HG03460 (cell line): ENCODE measurements around the gene NR0B2.
"Not testable (repeated sequence)": the region's sequence is repeated elsewhere in the genome, so short reads cannot be mapped to it uniquely, and the experiment has no call there.

Experiments
- ATAC-seq: cut with Tn5 transposase; IDR thresholded peaks from one replicate; pipeline ENCODE4 v1.9.1; 2021; ENCODE audit not compliant: unreplicated experiment

Gene NR0B2, protein sequence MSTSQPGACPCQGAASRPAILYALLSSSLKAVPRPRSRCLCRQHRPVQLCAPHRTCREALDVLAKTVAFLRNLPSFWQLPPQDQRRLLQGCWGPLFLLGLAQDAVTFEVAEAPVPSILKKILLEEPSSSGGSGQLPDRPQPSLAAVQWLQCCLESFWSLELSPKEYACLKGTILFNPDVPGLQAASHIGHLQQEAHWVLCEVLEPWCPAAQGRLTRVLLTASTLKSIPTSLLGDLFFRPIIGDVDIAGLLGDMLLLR

DNA sequence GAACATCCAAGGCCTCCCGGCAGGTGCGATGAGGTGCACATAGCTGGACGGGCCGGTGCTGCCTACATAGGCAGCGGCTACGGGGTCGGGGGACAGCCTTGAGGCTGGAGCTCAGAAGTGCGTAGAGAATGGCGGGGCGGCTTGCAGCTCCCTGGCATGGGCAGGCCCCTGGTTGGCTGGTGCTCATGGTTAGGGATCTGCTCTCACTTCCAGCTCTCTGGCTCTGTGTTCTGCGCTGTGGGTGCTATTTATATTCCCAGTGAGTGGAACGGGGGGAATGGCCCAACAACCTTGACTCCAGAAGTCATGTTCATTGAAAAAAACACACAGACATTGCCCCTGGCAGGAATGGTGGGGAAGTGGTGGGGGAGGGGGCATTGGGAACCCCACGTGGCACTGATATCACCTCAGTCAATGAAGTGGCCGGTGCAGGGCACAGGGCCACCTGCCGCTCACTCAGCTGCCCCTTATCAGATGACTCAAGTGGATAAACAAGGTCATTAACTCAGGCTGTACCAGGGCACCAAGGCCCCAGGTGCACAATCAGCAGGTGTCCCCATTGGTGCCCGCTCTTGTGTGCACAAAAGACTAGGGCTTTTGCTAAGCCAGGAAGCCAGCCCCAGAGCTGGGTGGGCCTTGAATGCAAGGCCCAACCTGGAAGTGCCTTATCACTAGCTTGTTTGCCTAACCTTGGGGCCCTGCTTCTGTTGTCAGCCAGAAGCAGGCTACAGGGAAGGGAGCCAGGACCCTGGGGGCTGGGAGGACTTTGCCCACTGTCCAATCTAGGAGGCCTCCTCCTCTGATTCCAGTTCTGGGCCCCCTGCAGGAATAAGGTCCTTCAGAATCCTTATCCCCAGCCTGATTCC lies at the start of gene NR0B2:
Gene NR0B2, minus strand, starts transcription at position 222 of the 866 bp plus-strand sequence. Its CDS starts 35 bp downstream, at position 187.
- no peak for ATAC-seq

DNA sequence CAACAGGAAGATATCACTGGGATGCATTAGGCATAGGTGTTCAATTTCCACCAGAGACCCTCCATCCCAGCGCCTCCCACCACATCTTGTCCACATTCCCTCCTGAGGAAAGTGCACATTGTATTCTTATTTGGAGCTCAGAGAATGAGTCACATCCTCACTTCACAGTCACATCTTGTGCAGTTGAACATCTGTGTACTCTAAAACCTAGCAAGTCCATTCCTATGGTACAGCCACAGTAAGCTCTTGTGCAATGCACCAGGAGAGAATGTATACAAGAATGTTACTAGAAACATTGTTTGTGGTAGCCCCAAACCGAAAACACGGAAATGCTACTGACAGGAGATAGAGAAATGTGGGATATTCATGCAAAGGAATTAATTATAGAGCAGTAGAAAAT lies 48.1 kb upstream of the NR0B2 start:
- ATAC-seq = no peak

DNA sequence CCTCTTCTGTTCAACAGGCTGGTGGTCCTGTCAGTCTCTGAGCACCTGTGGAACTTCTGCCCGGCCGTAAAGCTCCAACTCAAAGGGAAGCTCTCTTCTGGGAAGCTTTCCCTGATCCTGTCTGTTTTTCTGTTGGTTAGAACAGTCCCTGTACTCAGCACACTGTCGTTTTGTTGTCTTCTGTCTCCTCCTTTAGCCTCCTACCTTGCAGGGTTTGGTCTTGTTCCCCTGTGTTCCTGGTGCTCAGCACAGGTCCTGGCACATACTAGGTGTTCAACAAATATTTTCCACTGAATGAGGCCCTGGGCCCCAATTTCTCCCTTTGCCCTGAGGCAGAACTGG lies 46.8 kb upstream of the NR0B2 start:
- ATAC-seq = no peak

DNA sequence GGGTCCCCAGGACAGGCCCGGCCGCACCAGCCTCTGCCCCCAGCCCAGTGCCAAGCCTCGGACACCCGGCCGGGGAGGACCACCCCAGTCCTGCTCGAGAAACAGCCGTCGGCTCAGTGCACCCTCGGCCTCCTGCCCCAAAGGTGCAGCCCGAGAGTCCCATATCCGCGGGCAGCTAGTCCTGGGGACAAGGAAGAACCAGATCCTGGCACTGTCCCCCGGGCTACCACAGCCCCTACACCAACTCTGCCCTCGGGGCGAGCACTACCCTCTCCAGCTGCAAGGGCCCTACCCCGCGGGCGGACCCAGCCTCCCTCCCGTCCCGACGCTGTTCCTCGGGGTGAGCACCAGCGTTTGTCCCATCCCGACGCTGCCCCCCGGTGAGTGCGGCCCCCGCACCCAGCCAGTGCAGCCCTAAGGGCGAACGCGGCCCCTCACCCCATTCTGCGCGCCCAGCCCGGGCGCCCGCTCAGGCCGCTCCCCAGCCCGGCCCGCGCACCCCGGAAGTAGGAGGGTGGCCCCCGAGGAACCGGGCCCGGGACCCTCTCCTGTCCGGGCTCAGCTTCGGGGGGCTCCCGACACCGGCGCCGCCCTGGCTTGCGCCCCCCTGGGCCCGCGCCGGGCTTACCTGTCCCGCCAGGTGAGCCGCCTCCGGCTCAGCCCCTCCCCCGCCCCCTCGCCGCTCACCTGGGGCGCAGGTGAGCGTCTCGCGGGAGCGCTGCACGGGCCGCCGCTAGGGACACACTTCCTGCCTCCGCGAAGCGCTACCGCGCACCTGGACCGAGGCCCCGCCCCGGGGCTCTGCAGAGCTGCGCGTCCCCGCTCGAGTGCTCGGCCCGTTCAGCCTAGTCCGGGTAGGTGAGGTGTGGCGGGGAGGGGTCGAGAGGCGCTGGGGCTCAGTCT lies 46.2 kb upstream of the NR0B2 start, which contains the start of gene KDF1:
Gene KDF1, minus strand, starts transcription at position 747 of the 903 bp plus-strand sequence. CDS start 8,088 bp downstream, outside the sequence.
- no peak for ATAC-seq

DNA sequence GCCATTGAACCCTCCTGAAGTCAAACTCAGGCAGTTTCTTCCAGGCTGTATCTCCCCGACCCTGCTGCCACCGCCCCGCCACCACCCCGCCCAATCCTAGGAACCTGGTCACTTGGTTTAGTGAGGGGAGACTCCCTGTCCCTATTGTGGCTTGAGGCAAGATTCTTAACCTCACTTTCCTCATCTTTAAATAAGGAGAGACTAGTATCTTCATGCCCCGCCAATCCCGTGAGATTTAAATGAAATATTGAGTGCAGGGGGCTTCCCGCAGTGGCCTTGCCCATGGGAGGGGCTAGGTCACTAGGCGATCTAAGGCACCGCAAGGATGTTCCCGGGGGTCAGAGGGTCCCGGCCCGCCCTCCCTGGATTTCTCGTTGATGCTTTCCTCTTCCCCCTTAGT lies 45.5 kb upstream of the NR0B2 start:
- no peak for ATAC-seq

DNA sequence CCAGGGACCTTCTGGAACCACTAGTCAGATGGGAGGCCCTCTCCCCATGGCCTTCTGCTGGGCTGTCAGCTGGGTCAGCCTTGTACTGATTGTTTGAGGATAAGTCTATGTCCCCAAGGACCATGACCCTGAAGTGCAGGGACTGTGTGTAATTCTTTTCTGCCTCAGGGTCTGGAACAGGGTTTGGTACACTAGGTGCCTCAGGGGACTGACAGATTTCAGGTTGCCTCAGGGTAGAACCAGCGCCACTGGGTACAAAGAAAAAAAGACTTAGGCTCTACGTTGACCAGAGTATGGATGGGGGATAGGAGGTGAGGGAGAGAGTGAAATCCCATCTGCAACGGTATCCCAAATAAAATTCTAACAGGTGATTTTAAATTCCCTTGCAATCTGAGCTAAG lies 43.5 kb upstream of the NR0B2 start:
- no peak for ATAC-seq

DNA sequence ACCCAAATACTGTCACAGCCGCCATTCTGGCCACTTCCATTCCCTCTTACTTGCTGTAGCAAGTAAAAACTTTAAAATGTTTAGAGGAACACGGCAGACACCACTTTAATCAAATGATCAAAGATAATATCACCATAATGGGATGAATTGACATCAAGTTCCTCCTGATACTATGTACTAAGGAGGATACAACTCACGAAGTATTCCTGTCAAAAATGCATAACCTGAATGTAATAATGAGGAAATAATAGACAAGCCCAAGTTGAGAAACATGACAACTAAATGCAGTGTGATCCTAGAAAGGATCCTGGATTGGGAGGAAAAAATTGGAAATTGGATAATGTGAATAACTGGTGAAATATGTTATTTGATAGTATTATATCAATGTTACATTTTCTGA lies 42.5 kb upstream of the NR0B2 start:
- ATAC-seq = no peak

DNA sequence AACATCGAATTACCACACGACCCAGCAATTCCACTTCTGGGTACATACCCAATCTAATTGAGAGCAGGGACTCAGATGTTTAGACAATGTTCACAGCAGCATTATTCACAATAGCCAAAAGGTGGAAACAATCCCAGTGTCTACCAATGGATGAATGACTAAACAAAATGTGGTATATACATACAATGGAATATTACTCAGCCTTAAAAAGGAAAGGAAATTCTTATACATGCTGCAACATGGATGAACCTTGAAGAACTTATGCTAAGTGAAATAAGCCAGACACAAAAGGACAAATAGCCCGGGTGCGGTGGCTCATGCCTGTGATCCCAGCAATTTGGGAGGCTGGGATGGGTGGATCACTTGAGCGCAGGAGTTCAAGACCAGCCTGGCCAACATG lies 39.6 kb upstream of the NR0B2 start:
- no peak for ATAC-seq

DNA sequence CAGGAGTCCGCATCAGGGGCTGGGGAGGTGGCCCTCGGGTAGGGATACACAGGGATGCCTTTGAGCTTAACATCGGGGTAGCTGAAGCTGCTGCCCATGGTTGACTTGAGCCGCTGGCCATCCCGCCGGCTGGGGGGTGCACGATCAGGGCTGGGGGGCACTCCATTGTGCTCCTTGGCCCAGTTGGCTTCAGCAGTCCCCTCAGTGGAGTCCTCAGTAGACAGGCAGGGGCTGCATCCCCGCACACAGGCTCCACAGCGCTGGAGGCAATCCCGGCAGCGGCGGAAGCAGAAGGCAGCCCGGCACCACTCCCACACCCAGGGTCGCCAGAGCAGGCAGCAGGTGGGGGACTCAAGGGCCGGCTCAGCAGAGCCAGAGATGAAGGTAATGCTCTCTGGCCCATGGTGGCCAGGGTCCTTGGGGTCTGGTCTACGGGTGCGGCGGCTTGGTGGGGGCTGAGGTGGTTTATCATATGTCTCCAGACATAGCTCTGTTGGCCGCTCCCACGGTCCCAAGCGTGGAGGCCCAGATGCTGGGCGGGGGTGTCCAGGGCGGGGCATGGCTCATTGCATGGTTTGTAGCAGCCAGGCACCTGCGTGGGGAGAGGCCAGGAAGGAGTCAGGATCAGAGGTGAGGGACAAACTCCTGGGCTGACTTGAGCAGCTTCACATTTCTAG lies 38.2 kb upstream of the NR0B2 start:
- no peak for ATAC-seq

DNA sequence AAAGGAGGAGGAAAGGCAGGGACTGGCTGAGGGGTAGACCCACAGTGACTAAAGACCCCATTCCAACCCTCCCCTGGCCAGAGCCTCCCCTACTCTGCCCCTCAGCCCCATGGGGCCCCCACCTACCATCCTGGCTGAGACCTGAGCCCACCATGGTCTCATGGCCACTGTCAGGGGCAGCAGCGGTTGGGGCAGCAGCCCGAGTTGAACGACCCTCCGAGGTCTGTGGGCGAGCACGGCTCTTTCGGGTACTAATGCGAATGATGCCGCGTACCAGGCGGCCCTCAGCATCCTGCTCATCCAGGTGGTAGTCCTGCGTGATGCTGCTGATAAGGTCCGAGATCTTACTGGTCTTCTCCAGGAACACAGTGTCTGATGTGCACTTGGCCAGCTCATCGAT lies 37.4 kb upstream of the NR0B2 start:
- ATAC-seq = no peak

DNA sequence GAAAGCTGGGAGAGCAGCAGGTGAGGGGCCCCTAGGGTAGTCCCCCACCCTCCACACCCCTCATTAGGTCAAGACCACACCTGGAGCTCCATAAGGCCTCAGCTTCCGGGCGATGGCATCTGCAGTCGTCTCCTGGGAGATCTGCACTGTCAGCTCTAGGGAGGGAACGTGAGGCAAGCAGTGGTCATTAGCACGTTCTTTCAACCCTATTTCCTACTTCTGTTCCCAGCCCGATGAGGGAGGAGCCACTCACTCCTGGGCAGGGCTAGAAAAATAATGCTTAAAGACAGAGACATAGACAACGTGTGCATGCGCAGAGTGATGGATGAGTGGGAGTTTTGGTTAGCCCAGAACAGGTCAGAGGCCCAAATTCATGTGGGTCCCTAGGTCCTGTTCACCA lies 36.8 kb upstream of the NR0B2 start:
- no peak for ATAC-seq

DNA sequence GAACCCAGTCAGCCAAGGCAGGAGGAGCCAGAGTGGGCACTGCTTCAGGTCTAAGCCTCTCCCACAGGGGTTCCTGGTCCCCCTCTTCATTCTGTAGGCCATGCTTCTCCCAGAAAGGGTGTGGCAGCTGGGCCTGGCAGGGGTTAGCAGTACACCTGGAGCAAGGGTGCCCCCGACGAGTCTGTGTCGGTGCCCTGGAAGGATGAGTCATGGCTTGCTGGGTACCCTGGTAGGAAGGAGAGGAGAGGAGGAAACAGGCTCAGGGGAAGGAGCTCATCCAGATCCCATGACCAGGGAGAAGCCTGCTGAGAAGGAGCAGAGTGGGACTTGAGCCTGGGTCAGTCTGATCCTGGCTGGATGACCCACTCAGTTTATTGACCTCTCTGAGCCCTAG lies 36.1 kb upstream of the NR0B2 start:
- ATAC-seq = no peak

DNA sequence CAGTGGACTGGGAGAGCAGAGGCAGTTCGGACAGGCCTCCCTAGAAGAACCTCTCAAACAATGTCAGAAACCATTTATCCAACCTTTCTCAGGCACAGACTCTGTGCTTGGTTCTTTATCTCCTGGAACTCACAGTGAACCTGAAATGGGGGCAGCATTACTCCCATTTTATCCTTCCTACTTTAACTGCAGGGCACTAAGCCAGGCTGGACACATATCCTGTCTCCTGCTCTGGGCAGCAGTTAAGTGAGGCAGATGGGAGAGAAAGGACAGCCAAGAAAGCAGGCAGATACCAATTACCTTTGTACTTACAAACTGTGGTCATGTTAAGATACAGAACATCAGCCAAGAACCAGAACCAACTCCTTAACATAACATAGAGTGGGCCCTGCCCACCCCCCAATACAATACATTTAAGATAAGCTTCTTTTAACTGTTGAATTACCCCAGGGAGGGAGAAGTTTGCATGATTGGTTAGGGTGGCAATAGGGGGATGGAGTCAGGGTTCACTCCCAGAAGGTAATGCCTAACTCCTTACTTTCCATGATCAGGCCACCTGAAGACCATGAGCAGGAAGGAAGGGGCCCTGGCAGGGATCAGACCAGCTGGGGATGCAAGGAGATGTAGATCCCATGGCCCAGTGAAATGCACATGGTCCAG lies 35.6 kb upstream of the NR0B2 start:
- ATAC-seq = no peak

DNA sequence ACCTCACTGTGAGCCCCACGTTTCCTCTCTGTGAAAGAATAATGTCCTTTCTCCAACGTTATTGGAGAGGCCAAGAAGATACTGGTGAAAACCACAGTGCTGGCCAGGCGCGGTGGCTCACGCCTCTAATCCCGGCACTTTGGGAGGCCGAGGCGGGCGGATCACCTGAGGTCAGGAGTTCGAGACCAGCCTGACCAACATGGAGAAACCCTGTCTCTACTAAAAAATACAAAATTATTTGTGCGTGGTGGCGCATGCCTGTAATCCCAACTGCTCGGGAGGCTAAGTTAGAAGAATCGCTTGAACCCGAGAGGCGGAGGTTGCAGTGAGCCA lies 34.9 kb upstream of the NR0B2 start:
- ATAC-seq = not testable (repeated sequence)

DNA sequence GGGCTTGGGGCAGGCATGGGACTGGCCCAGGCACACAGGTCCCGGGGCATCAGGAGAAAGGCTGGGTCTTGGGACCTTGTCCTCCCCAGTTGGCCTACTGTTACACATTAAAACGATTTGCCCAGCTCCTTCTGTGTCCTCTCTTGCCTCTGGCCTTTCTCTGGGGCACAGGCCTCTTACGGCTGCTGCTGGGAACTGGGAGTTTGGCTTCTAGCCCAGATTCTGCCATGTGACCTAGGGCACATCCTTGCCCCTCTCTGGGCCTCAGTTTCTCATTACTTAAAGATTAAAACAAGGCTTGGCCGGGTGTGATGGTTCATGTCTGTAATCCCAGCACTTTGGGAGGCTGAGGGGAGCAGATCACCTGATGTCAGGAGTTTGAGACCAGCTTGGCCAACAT lies 32.5 kb upstream of the NR0B2 start:
- no peak for ATAC-seq

DNA sequence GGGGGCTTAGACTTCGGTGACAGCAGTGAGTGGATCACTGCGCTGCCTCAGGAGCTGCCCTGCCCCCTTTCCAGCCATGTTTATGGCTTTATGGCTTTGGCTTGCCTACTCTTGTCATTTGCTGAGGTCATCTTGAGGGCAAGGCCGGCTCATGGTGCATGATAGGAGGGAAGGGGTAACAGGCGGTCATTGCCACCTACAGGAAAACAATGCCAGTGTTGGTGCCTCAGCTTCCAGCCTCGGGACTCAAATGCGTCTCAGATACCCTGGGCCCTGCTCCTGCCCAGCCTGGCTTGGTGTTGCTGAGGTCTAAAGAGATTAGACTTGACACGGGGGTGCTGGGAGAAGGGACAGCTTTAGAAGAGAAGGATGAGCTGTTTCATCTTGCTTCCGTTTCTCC lies 32.0 kb upstream of the NR0B2 start:
- ATAC-seq = no peak

DNA sequence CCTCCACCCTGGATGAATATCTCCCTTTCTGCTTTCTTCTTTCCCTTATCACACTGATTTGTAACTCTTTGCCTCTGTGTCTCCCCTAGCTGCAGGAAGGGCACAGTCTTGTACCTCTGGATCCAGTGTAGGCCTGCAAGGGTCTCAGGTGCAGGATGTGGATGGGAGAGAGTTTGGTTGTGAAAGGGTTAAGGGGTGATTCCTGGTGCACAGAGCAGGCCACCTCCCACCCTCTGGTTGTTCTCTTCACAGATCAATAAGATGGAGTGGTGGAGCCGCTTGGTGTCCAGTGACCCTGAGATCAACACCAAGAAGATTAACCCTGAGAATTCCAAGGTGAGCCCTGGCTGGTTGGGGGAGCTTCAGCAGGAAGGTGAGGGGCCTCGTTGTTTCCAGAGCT lies 31.4 kb upstream of the NR0B2 start:
- no peak for ATAC-seq

DNA sequence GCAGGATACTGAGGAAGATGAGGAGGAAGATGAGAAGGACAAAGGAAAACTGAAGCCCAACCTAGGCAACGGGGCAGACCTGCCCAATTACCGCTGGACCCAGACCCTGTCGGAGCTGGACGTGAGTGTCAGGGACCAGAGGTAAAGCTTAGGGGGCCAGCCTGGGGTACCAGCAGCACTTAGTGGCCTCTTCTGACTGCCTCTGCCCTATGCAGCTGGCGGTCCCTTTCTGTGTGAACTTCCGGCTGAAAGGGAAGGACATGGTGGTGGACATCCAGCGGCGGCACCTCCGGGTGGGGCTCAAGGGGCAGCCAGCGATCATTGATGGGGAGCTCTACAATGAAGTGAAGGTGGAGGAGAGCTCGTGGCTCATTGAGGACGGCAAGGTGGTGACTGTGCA lies 28.9 kb upstream of the NR0B2 start:
- no peak for ATAC-seq

DNA sequence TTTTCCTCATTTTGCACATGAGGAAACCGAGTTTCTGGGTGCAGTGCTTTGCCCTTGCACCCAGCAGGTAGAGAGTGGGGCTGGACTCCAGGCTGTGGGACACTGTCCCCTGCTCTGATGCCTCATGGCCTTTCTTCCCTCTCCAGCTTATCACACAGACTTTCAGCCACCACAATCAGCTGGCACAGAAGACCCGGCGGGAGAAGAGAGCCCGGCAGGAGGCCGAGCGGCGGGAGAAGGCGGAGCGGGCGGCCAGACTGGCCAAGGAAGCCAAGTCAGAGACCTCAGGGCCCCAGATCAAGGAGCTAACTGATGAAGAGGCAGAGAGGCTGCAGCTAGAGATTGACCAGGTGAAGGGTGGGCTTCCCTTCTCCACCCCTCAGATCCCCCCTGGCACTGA lies 27.5 kb upstream of the NR0B2 start:
- ATAC-seq = no peak

DNA sequence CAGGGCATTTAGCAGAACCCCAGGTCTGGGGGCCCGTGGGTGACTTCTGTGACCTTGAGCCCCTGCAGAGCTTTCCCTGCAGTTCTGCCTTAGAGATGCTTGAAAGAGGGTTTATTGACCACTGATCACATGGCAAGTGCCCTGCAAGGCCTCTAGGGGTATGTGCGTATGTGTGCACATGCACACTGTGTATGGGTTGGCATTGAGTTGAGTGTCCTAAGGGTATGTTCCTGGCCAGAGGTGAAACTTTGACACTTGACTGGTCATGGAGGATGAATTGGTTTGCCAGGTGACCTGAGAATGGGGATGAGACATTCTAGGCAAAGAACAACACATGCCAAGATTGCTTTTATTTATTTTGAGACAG lies 24.9 kb upstream of the NR0B2 start:
- no peak for ATAC-seq
